Heart right ventricle (tissue), 16 donors: Measurements from ENCODE around the gene GPR15LG. TPM values are rescaled to one million over a fixed set of nuclear protein-coding genes. Genes with fewer than 3 reads are reported as not detected.

Source experiments
- ATAC-seq, 8 donors: fragments of 200-7000 bp; cut with Tn5 transposase; one replicate each; pipeline ENCODE4 v1.9.1; 2020; ENCODE audit warnings: mild to moderate bottlenecking in 8 of 8, moderate library complexity in 8 of 8, moderate number of reproducible peaks in 1 of 8
- DNase-seq, 2 donors: peaks; one replicate each; pipeline ENCODE4 v3.0.0-alpha.2; 2020
- H3K27ac ChIP-seq, 10 donors: fragments of 200-600 bp; sonication (generic) in 2 of 10; one replicate each; pipeline versions ENCODE4 v1.5.0 to v1.8.0; 2020 to 2022; ENCODE audit warnings: mild to moderate bottlenecking in 3 of 10
- H3K27me3 ChIP-seq, 7 donors: fragments of 200-600 bp; one replicate each; pipeline ENCODE4 v1.8.0; 2021 to 2022; ENCODE audit warnings: mild to moderate bottlenecking in 2 of 7
- H3K36me3 ChIP-seq, 9 donors: fragments of 200-600 bp; sonication (generic) in 1 of 9; one replicate each; pipeline versions ENCODE4 v1.5.0 to v1.8.0; 2020 to 2022; ENCODE audit warnings: mild to moderate bottlenecking in 2 of 9
- H3K4me1 ChIP-seq, 9 donors: fragments of 200-600 bp; sonication (generic) in 1 of 9; one replicate each; pipeline versions ENCODE4 v1.5.0 to v1.8.0; 2020 to 2022; ENCODE audit warnings: mild to moderate bottlenecking in 4 of 9
- H3K4me3 ChIP-seq, 10 donors: fragments of 200-600 bp; sonication (generic) in 2 of 10; one replicate each; pipeline versions ENCODE4 v1.5.0 to v1.8.0; 2020 to 2022; ENCODE audit warnings: mild to moderate bottlenecking in 7 of 10, moderate library complexity in 2 of 10
- H3K9me3 ChIP-seq, 11 donors: fragments of 200-600 bp in 10 of 11; sonication (generic) in 2 of 11; one replicate each; pipeline versions ENCODE4 v1.5.0 to v1.8.0; 2013 to 2022; ENCODE audit warnings: mild to moderate bottlenecking in 2 of 11, control low read depth in 1 of 11, moderate library complexity in 1 of 11
- CTCF ChIP-seq, 9 donors: fragments of 200-600 bp; sonication (generic) in 2 of 9; IDR thresholded peaks; one replicate each; pipeline versions ENCODE4 v1.5.0 to v1.8.0; 2021 to 2022; ENCODE audit warnings: antibody characterized with exemption in 9 of 9, mild to moderate bottlenecking in 5 of 9, moderate library complexity in 1 of 9
- WGBS, 2 donors: extraction: QIAGEN DNeasy Blood & Tissue Kit; methylation state at CpG; one replicate each; pipeline ENCODE4 v1.1.7; 2013; ENCODE audit warnings: inconsistent platforms in 1 of 2; 5-methylcytosine and 5-hydroxymethylcytosine counted together
- intact Hi-C, 10 donors: fragments of 100-400 bp; cut with DNase I; formaldehyde crosslinking; loops; one replicate each; pipeline versions ENCODE4 v1.11.1 to v1.14.2; 2022
- polyA plus RNA-seq, 2 donors: library from polyadenylated mRNA; stranded (reverse); fragments of 200-250 nt; gene quantifications; one replicate each; pipeline ENCODE4 v1.2.3, GENCODE V29; 2013
- total RNA-seq, 10 donors: library from RNA; stranded (reverse); fragmentation: NEBNext Ultra II Directional in 3 of 10; extraction: Animal tissue kit (Norgen Biotek cat#: 25700) in 3 of 10; gene quantifications; one replicate each; pipeline versions ENCODE4 v1.2.1 to v1.2.4, GENCODE V29; 2021 to 2023
- donor health status: Arrhythmogenic right ventricular cardiomyopathy.
- donor health status: ischemic (EF 13 %, LVEDD 7.1; RV severe dilation, severe dysfunction).
- donor health status: healthy with polysubstance abuse.
- donor health status: DM: no; HTN: yes; CAD: no.
- donor health status: DM: no; HTN: no; CAD: no.
- donor health status: ischemic (EF 25% LVEDD 6.9; RV normal size, moderate dysfunction).
- donor health status: ischemic (EF 25% LVEDD 5.7; RV mildly dilated, moderate dysfunction).
- donor health status: healthy.
- donor health status: DM: yes; HTN: yes; CAD: no.
- donor health status: Ischemic cardiomyopathy.
- donor health status: ischemic (EF 35%, LVEDD 5.7; RV mildly dilated, moderate dysfunction).
- donor health status: nonischemic (EF 11% LVEDD 7.7; RV severe dilation, severe dysfunction).
- donor health status: DM: yes; HTN: yes; CAD: no.
- donor health status: PGD.
- donor health status: ischemic (EF 29% LVEDD 5.4; RV normal size, mild dysfunction).
- donor health status: nonischemic (EF 23%, LVEDD 6.1; RV moderate dilation, normal function).

The GPR15LG gene
- total and polyA plus RNA-seq, 12 donors, result not detected

DNA sequence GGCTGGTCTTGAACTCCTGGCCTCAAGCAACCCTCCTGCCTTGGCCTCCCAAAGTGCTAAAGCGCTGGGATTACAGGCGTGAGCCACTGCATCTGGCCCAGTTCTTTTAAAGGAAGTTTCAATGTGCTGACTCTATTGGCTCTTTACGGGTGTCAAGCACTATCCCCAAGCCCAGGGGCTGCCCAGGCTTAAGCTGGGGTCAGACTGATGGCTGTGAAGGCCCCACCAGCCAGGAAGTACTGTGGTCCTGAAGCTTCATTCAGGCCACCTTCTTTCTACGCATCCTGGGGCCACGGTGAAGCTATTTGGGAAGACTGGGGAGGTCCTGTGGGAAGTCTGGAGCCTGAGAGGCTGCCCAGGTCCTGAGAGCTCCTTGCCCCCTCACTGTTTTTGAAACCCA lies 8.0 kb downstream of the GPR15LG start:
- Histone ChIP-seq H3K27me3 (peaks cover 0 to 38% (median 3%) of the 10 kb centered on the region in 7 donors), H3K36me3 (no peaks in the 10 kb centered on the region), H3K27ac (no peak overlapping the region), H3K4me1 (peaks cover 0 to 7% (median 0%) of the 10 kb centered on the region in 9 donors), H3K4me3 (no peak overlapping the region), H3K9me3 (no peaks in the 10 kb centered on the region)
- DNase-seq, result no peak
- ATAC-seq, result no peak
- intact Hi-C loops, result no loop called here
- WGBS, 2 donors, result 80 to 84% methylated on average over 5 of the region's 5 CpGs
- TF ChIP-seq CTCF (IDR thresholded peaks at IDR 0.05), result no peak

DNA sequence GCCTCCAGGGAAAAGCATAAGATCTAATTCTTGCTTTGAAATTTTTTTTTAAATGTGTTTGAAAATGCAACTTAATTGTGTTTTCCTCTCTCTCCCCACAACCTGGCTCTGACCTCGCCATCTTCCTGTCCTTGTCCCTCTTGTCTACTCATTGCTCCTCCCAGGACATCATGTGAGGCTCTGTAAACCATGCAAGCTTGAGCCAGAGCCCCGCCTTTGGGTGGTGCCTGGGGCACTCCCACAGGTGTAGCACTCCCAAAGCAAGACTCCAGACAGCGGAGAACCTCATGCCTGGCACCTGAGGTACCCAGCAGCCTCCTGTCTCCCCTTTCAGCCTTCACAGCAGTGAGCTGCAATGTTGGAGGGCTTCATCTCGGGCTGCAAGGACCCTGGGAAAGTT lies 10.9 kb downstream of the GPR15LG start:
- no peak overlapping the region for H3K4me3 ChIP-seq
- TF ChIP-seq CTCF (IDR thresholded peaks at IDR 0.05), result no peak
- H3K27me3 ChIP-seq, result peaks cover 0 to 42% (median 3%) of the 10 kb centered on the region in 7 donors
- 64 to 70% methylated on average over 4 of the region's 4 CpGs for WGBS, 2 donors
- DNase-seq (no peak), ATAC-seq (no peak)
- H3K27ac ChIP-seq, result no peak overlapping the region
- intact Hi-C loops, result no loop called here
- no peaks in the 10 kb centered on the region for H3K36me3 ChIP-seq
- no peaks in the 10 kb centered on the region for H3K4me1 ChIP-seq
- no peaks in the 10 kb centered on the region for H3K9me3 ChIP-seq

DNA sequence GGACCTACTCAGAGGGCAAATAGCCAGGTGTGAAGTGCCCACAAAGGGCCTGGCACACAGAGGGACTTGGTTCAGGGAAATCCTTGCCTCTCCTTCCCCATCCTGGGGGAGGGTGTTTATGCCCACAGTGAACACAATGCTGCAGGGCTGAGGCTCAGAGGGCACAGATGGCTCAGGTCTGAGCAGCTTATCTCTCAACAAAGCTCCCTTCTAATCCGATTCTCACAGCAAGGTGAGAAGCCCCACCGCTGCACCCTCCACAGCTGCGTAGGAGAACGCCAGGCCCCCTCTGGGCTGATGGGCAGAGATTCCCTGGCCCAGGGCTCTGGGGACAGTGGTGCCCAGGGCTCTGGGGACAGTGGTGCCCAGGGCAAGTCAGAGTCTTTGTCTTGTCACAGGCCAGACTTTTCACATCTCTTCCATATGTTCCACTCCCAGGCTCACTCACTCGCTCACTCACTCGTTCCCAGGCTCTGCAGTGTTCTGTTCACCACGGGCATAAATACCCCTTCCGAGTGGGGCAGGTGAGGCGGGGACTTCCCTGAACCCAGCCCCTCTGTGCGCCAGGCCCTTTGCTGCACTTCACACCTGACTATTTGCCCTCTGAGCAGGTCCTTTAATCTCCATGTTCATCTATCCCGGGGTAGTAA lies 12.1 kb downstream of the GPR15LG start:
- Histone ChIP-seq H3K27me3 (peaks cover 0 to 45% (median 6%) of the 10 kb centered on the region in 7 donors), H3K27ac (no peak overlapping the region), H3K4me3 (no peak overlapping the region), H3K4me1 (no peaks in the 10 kb centered on the region), H3K9me3 (no peaks in the 10 kb centered on the region), H3K36me3 (no peaks in the 10 kb centered on the region)
- intact Hi-C loops, result no loop called here
- DNase-seq, result no peak
- 50 to 60% methylated on average over 11 of the region's 11 CpGs for WGBS, 2 donors
- TF ChIP-seq CTCF (IDR thresholded peaks at IDR 0.05), result no peak
- ATAC-seq, result no peak

DNA sequence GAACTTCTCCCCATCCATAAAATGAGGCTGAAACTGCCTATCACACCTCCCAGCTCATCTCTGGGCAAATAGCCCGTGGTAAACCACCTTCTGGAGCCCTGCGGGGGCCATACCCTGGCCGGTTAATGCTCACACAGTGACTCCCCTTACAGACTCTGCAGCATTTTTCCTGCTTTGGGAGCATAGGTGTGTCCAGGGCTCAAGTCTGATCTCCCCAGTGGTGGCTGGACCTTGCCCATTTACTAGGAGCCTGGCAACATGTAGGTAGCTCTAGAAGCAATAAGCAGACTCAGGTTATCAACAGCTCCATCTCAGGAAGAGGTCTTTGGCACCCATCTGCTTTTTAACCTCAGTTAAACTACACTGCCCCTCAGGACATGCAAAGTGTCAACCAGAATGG lies 15.2 kb downstream of the GPR15LG start:
- no peak for DNase-seq
- ATAC-seq, result no peak
- Histone ChIP-seq H3K27ac (no peak overlapping the region), H3K27me3 (peaks cover 0 to 55% (median 19%) of the 10 kb centered on the region in 7 donors), H3K36me3 (no peaks in the 10 kb centered on the region), H3K9me3 (no peaks in the 10 kb centered on the region), H3K4me3 (no peak overlapping the region), H3K4me1 (peaks cover 0 to 2% (median 0%) of the 10 kb centered on the region in 9 donors)
- 69 to 77% methylated on average over 3 of the region's 3 CpGs for WGBS, 2 donors
- TF ChIP-seq CTCF (IDR thresholded peaks at IDR 0.05), result no peak
- intact Hi-C loops, result no loop called here
